Stimulated activated CD4-positive, alpha-beta T cell treated with anti-CD3 and anti-CD28 coated beads, Interleukin-1b, Interleukin-23, amount 100 ng/mL, for 24 hours (primary cell): ENCODE measurements around the gene PAM.

ENCODE experiments used
- DNase-seq, 4 experiments: peaks; one replicate each; pipeline ENCODE4 v3.0.0-alpha.2; 2020; ENCODE audit warnings: low read depth in 4 of 4, low spot score in 1 of 4

PAM gene

GRCh38 chr5:102931085-102931725 lies 176.1 kb downstream of the PAM start:
- DNase-seq: no peak

- DNase-seq: no peak
Measured at GRCh38 chr5:102932781-102933180, 177.7 kb downstream of the PAM start.

DNA sequence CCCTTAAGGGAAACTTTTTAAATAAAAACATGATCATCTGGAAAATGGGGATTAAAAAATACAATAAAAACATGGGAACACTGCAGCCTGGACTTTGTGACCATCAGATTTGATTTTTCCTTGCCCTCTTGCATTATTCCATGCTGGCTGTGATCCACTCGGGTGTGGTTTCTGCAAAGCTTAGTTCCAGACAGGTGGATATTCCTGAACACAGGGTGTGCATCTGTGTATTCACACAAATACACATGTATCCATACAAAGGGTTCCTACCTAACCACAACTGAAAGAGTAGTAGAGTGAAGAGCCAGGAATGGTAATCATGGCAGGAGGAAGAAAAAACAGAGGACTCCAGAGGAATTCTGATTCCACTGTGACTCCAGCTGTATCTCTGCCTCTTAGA lies 178.2 kb downstream of the PAM start:
- DNase-seq: no peak

DNA sequence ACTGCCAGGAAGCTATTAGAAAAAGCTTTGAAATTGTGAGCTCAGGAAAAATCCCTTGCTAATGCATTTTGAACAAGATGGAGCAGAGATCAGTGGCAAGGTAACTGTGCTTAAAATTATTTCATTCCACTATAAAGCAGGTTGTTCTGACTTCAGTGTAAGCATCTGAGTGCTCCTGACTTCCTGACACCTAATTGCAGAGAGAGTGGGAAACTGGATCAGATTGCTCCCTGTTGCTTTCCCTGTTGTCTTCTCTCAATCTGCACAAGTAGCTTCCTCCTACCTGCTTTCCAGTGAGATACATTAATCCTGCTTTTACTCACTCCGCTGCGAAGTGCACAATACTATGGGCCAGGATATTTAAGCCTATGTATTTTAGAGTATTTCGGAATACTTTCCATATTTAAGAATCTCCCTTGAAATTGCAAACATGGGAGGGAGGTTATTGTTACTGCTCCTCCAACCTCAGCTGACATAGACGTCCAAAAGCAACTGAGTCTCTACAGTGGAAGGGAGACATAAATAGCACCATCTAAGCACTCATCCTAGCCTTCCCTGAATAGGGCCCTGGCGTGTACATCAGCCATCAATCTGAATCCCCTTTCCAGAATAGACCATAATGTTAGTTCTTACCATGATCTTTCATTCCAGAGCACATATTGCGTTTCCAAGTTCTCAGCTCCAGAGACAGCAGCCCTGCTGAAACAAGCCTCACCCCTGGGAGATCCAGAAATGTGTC lies 178.8 kb downstream of the PAM start:
- no peak for DNase-seq

DNA sequence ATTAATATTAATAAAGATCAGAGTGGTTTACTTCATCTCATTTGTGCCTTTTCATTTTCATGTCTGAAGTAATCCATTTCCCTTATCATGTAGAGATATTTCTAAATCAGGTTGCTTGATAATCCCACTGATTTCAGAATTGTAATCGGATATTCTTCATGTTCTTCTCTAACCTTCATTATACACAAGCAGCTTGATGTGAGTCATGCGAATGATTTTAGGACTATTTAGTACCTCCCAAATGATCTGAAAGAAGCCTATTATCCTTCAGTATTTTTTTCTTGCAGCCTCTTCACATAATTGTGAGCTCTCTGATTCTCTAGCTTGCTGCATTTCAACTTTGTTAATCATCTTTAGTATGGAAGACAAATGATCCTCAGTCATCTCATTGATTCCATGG lies 182.8 kb downstream of the PAM start:
- no peak for DNase-seq

DNA sequence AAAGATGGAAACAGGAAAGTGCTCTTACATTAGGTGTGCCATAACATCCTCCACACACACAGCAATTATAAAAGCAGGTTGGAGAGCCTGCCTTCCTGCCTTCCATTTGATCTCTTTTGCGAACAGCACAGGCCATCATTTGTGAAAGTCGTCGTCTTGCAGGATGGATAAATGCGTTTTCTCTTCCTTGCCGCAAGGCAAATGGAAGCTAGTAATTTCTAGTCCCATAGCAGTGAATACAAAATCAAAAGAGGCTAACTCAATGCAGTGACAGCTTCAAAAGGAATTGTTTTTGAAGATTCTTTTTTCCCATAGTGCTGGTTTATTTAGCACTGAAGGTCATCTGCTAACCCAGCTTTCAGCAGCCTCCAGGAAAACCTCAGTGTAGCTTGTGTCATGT lies 186.0 kb downstream of the PAM start:
- DNase-seq: no peak

GRCh38 chr5:102946414-102946813 lies 191.3 kb downstream of the PAM start:
- no peak for DNase-seq

GRCh38 chr5:102946971-102947370 lies 191.9 kb downstream of the PAM start:
- DNase-seq: no peak

GRCh38 chr5:102955488-102955887 lies 200.4 kb downstream of the PAM start:
- no peak for DNase-seq

GRCh38 chr5:102956599-102956998 lies 201.5 kb downstream of the PAM start:
- DNase-seq: no peak

DNA sequence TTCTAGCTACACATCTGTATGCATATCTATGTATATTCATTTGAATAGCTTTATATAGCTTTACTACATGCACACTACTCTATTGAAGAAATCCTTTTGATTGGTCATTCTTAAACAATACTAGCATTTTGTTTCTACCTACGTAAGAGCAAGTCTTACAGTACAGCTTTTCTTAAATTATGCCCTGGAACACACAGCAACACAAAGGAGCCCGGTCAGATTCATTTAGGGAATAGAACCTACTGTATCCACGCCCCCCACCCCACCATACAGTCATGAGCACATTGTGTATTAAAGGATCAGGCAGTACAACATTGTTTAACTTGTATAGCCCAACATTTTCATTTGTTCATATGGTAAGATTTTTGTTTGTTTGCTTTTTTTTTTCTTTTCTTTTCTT lies 202.0 kb downstream of the PAM start:
- no peak for DNase-seq

- no peak for DNase-seq
Measured at GRCh38 chr5:102958481-102959011, 203.4 kb downstream of the PAM start.

- DNase-seq: no peak
Measured at GRCh38 chr5:102959055-102959454, 203.9 kb downstream of the PAM start.

DNA sequence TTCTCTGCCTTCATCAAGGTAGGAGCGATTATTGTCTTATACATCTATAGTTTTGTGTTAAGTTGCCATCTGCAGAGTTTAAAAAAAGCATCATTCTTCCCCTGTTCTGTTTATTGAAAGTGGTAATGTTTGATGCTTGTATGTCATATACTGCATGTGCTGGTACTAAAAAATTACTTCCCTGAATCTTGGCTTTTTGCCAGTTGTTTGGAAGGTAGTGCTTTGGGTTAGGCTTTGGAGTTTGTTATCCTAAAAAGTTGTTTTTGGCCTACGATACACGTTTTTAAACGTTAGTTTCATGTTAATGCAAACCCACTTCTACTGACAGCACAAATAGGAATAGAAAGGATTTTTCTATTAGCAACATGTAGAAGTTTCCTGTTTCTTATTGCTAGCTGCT lies 206.6 kb downstream of the PAM start:
- DNase-seq: no peak

DNA sequence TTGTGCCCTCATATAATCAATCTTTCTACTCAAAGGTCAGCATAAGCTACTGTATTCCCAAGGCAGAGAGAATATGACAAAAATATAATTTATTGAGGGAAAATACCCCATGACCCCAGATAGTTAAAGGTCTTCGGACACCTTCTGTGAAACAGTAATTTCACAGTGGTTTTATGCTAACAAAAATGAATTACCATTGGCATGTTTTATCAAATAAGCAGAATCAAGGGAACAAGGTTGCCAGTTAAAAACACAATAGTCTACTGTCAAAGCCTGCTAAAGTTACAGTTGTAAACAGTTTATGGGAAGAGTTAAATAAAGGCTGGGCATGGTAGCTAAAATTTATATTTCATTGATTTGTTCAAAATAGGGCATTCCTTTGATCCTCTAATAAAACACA lies 210.5 kb downstream of the PAM start:
- no peak for DNase-seq

GRCh38 chr5:102969641-102970040 lies 214.5 kb downstream of the PAM start:
- DNase-seq: no peak

DNA sequence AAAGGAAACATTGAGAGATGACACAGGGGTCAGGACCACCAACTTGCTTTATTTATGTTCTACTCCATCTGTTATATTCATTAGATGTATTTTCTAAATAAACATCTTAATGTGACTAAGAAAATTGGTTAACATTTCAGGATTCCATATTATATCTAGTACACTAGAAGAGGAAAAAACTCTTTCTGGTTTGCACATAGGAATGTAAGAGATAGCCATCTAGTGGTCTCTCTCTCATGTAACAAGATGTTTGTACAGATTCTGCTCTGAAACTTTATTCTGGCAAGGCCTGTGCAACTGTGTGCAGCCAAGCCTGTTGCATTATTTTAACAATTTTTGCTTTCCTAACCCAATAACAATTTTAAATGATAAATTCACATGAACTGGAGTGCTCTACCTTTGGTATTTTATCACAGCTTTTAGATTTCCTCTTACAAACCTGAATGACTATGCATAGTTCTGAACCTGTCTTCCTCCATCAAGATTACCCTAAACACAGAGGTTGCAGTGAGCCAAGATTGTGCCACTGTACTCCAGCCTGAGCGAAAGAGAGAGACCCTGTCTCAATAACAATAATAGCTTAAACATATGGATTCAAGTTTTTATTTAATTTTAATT lies 216.7 kb downstream of the PAM start:
- DNase-seq: no peak

- DNase-seq: no peak
Measured at GRCh38 chr5:102974177-102974576, 219.1 kb downstream of the PAM start.

- DNase-seq: no peak
Measured at GRCh38 chr5:102975045-102975444, 219.9 kb downstream of the PAM start.

- DNase-seq: no peak
Measured at GRCh38 chr5:102975457-102976182, 220.5 kb downstream of the PAM start.

DNA sequence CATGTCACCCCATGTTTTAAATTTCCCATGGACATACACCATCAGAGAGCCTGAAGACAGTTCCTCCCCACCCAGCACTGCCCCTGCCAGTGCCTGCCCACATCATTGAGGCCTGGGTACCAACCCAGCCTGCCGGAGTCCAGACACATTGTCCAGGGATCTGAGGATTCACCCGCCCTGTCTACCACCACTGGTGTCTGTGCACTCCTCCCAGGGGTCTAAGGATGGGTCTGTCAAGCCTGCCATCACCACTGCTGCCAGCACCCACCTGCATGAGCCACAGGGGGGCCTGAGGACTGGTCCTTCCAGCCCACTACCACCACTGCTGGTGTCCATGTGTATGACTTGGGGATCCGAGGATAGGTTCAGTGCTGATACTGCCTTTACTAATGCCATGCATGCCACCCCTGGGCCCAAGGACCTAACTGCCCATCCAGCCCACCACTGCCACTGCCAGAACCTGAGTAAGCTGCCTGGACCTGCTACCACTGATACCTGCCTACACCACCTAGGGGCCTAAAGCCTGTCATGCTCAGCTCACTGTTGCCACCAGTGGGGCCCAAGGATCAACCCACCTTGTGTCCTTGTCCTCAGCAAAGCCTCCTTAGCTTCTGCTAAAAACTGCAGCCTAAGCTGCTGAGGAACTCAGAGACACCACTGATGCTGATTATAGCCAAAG lies 227.0 kb downstream of the PAM start:
- DNase-seq: no peak
